Measurements from ENCODE around the gene RNF213. TPM values are rescaled to one million over a fixed set of nuclear protein-coding genes. Genes with fewer than 3 reads are reported as not detected.

RNF213 gene
- total and polyA plus RNA-seq, 2 of the 8 experiments (the other 6 are each of a cell fraction or from before 2014, with no cell fraction given) = 33.8 to 62.8 TPM

DNA sequence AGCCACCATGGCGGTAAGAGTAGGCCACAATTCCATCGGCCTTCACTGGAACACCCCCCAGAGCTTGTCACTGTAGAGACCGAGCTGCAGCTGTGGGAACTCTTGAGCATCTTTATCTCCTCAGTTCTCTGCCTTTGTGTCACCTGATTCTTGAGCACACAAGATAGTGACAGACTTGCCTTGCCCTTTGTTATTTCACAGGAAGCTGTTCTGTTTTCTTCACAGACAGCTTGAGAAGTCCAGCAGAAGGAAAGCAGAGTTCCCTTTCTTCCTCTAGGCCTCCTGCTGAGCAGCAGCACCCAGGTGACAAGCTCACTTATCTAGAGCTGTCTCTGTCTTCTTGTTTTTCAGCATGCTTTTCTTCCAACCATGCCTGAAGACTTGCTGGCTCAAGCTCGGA is 115.9 kb downstream of the RNF213 start (continued):
- TF ChIP-seq, protein P1, sequence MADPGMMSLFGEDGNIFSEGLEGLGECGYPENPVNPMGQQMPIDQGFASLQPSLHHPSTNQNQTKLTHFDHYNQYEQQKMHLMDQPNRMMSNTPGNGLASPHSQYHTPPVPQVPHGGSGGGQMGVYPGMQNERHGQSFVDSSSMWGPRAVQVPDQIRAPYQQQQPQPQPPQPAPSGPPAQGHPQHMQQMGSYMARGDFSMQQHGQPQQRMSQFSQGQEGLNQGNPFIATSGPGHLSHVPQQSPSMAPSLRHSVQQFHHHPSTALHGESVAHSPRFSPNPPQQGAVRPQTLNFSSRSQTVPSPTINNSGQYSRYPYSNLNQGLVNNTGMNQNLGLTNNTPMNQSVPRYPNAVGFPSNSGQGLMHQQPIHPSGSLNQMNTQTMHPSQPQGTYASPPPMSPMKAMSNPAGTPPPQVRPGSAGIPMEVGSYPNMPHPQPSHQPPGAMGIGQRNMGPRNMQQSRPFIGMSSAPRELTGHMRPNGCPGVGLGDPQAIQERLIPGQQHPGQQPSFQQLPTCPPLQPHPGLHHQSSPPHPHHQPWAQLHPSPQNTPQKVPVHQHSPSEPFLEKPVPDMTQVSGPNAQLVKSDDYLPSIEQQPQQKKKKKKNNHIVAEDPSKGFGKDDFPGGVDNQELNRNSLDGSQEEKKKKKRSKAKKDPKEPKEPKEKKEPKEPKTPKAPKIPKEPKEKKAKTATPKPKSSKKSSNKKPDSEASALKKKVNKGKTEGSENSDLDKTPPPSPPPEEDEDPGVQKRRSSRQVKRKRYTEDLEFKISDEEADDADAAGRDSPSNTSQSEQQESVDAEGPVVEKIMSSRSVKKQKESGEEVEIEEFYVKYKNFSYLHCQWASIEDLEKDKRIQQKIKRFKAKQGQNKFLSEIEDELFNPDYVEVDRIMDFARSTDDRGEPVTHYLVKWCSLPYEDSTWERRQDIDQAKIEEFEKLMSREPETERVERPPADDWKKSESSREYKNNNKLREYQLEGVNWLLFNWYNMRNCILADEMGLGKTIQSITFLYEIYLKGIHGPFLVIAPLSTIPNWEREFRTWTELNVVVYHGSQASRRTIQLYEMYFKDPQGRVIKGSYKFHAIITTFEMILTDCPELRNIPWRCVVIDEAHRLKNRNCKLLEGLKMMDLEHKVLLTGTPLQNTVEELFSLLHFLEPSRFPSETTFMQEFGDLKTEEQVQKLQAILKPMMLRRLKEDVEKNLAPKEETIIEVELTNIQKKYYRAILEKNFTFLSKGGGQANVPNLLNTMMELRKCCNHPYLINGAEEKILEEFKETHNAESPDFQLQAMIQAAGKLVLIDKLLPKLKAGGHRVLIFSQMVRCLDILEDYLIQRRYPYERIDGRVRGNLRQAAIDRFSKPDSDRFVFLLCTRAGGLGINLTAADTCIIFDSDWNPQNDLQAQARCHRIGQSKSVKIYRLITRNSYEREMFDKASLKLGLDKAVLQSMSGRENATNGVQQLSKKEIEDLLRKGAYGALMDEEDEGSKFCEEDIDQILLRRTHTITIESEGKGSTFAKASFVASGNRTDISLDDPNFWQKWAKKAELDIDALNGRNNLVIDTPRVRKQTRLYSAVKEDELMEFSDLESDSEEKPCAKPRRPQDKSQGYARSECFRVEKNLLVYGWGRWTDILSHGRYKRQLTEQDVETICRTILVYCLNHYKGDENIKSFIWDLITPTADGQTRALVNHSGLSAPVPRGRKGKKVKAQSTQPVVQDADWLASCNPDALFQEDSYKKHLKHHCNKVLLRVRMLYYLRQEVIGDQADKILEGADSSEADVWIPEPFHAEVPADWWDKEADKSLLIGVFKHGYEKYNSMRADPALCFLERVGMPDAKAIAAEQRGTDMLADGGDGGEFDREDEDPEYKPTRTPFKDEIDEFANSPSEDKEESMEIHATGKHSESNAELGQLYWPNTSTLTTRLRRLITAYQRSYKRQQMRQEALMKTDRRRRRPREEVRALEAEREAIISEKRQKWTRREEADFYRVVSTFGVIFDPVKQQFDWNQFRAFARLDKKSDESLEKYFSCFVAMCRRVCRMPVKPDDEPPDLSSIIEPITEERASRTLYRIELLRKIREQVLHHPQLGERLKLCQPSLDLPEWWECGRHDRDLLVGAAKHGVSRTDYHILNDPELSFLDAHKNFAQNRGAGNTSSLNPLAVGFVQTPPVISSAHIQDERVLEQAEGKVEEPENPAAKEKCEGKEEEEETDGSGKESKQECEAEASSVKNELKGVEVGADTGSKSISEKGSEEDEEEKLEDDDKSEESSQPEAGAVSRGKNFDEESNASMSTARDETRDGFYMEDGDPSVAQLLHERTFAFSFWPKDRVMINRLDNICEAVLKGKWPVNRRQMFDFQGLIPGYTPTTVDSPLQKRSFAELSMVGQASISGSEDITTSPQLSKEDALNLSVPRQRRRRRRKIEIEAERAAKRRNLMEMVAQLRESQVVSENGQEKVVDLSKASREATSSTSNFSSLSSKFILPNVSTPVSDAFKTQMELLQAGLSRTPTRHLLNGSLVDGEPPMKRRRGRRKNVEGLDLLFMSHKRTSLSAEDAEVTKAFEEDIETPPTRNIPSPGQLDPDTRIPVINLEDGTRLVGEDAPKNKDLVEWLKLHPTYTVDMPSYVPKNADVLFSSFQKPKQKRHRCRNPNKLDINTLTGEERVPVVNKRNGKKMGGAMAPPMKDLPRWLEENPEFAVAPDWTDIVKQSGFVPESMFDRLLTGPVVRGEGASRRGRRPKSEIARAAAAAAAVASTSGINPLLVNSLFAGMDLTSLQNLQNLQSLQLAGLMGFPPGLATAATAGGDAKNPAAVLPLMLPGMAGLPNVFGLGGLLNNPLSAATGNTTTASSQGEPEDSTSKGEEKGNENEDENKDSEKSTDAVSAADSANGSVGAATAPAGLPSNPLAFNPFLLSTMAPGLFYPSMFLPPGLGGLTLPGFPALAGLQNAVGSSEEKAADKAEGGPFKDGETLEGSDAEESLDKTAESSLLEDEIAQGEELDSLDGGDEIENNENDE (IDR thresholded peaks at IDR 0.05; ENCODE audit: insufficient replicate concordance, low read length) = no peak
- TF ChIP-seq POU5F1 (IDR thresholded peaks at IDR 0.05; ENCODE audit: low read depth, low read length) (no peak), HDAC2 (IDR thresholded peaks at IDR 0.05; ENCODE audit: borderline replicate concordance in 1 of 2, low read depth in 2 of 2, low read length in 2 of 2) (no peak), JUN (IDR thresholded peaks at IDR 0.05; ENCODE audit: low read depth, low read length) (no peak), RNF2 (IDR thresholded peaks at IDR 0.05; ENCODE audit: borderline replicate concordance, low read depth, low read length, missing control alignments, poor library complexity, severe bottlenecking) (no peak), CREB1 (IDR thresholded peaks at IDR 0.05) (no peak), RBBP5 (IDR thresholded peaks at IDR 0.05; ENCODE audit: borderline replicate concordance, low read depth, low read length) (no peak), TAF7 (optimal IDR thresholded peaks at IDR 0.05; ENCODE audit: borderline replicate concordance, low read depth, low read length) (no peak)

All from H1 (cell line).